Umbilical cord (tissue), 2 donors: ENCODE data around the gene PRR35. TPM values are rescaled to one million over a fixed set of nuclear protein-coding genes. Genes with fewer than 3 reads are reported as not detected.

ENCODE experiments used
- DNase-seq: peaks from one replicate; pipeline ENCODE4 v3.0.0-alpha.2; 2015; ENCODE audit warnings: low spot score
- total RNA-seq: library from RNA; depleted of rRNA; stranded (reverse); fragments of >200 nt; gene quantifications from one replicate; pipeline ENCODE4 v1.2.3, GENCODE V29; 2014; ENCODE audit warnings: low replicate concordance; ENCODE audit not compliant: insufficient read depth

The PRR35 gene
- total RNA-seq, 1 donor from 2014 or later, result not detected

GRCh38 chr16:561957-562938 is 2.1 kb downstream of the PRR35 start:
- no peak for DNase-seq

- no peak for DNase-seq
These were observed 3.0 kb downstream of the PRR35 start for GRCh38 chr16:563072-563644.

- DNase-seq, result no peak
These were observed 4.7 kb downstream of the PRR35 start for GRCh38 chr16:564690-565418.

GRCh38 chr16:565419-566330 is 5.5 kb downstream of the PRR35 start:
- peak; percentile 61 for DNase-seq

- DNase-seq, result peak; percentile 76
These were observed 6.5 kb downstream of the PRR35 start, which contains the start of gene NHLRC4 for GRCh38 chr16:566475-567372. Gene NHLRC4 (plus strand): TSS chr16:567005. CDS start chr16:568048, 1,043 bp downstream.

- no peak for DNase-seq
These were observed 7.4 kb downstream of the PRR35 start for GRCh38 chr16:567373-568256.

- no peak for DNase-seq
These were observed 8.4 kb downstream of the PRR35 start for GRCh38 chr16:568401-569258.

GRCh38 chr16:569445-570254 is 9.5 kb downstream of the PRR35 start, which contains the start of gene PIGQ:
Gene PIGQ (plus strand): TSS chr16:569968. CDS start chr16:574075, 4,107 bp downstream.
- peak; percentile 81 for DNase-seq

GRCh38 chr16:572865-573650 is 12.9 kb downstream of the PRR35 start:
- DNase-seq, result no peak

GRCh38 chr16:574021-574760 is 14.0 kb downstream of the PRR35 start:
- DNase-seq, result no peak

GRCh38 chr16:575354-576196 is 15.4 kb downstream of the PRR35 start:
- no peak for DNase-seq

- DNase-seq, result no peak
These were observed 16.1 kb downstream of the PRR35 start for GRCh38 chr16:576197-576822.

GRCh38 chr16:576823-577201 is 16.6 kb downstream of the PRR35 start:
- DNase-seq, result no peak

GRCh38 chr16:577796-578195 is 17.6 kb downstream of the PRR35 start:
- no peak for DNase-seq
